ENCODE results near the gene BICC1. TPM values are rescaled to one million over a fixed set of nuclear protein-coding genes. Genes with fewer than 3 reads are reported as not detected.

Gene BICC1
- polyA plus RNA-seq, 3 donors: 0.02 to 0.24 (median 0.14) TPM

DNA sequence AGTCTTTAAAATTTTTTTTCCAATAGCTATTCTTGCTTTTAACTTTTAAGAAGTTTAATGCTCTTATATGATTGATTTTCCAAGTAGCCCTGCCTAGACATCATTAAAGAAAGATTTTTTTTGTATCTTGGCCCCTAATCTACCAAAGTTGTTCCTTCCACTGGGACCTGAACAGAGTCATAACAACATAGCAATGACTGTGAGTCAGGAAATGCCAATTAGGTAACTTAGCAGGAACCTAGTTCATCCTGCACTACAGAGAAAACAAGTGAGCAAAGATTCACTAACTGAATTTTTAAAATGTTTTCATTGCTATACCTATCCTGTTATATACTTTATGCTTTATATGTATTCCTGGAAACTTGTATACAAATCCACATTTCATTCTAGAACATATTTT lies 284.7 kb downstream of the BICC1 start:
- TF ChIP-seq, protein P1, sequence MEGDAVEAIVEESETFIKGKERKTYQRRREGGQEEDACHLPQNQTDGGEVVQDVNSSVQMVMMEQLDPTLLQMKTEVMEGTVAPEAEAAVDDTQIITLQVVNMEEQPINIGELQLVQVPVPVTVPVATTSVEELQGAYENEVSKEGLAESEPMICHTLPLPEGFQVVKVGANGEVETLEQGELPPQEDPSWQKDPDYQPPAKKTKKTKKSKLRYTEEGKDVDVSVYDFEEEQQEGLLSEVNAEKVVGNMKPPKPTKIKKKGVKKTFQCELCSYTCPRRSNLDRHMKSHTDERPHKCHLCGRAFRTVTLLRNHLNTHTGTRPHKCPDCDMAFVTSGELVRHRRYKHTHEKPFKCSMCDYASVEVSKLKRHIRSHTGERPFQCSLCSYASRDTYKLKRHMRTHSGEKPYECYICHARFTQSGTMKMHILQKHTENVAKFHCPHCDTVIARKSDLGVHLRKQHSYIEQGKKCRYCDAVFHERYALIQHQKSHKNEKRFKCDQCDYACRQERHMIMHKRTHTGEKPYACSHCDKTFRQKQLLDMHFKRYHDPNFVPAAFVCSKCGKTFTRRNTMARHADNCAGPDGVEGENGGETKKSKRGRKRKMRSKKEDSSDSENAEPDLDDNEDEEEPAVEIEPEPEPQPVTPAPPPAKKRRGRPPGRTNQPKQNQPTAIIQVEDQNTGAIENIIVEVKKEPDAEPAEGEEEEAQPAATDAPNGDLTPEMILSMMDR (IDR thresholded peaks at IDR 0.05): no peak
- no peaks in the 10 kb centered on the region for H3K4me1 ChIP-seq (ENCODE audit: control insufficient read depth in 1 of 2, insufficient read depth in 2 of 2, low read length in 2 of 2)
- DNase-seq: no peak
- no peak overlapping the region for H3K4me3 Mint-ChIP-seq
- H2AFZ ChIP-seq (ENCODE audit: insufficient read depth, low read depth, low read length, poor library complexity, severe bottlenecking): no peak overlapping the region
- H3K4me2 ChIP-seq (replicated peaks; ENCODE audit: extremely low read depth, low read length, poor library complexity, severe bottlenecking): no peak overlapping the region
- H3K4me3 ChIP-seq (replicated peaks in 1 of 3; ENCODE audit: low read depth in 2 of 3, low read length in 3 of 3): no peak overlapping the region
- no peaks in the 10 kb centered on the region for H3K79me2 ChIP-seq (ENCODE audit: insufficient read depth, low read length)
- H4K20me1 ChIP-seq (ENCODE audit: insufficient read depth, low read length): no peaks in the 10 kb centered on the region
- H3K9me3 ChIP-seq (replicated peaks in 1 of 2; ENCODE audit: control insufficient read depth in 1 of 2, insufficient read depth in 1 of 2, low read length in 2 of 2): no peaks in the 10 kb centered on the region
- no peak overlapping the region for H3K27ac ChIP-seq (ENCODE audit: low read depth in 1 of 2, low read length in 2 of 2)
- H3K27me3 ChIP-seq (ENCODE audit: control insufficient read depth in 2 of 2, insufficient read depth in 2 of 2, low read length in 2 of 2): no peaks in the 10 kb centered on the region
- H3K36me3 ChIP-seq (replicated peaks in 1 of 2; ENCODE audit: control insufficient read depth in 1 of 2, insufficient read depth in 2 of 2, low read length in 2 of 2): no peaks in the 10 kb centered on the region
- no peak overlapping the region for H3K9ac ChIP-seq (ENCODE audit: insufficient read depth, low read length, poor library complexity, severe bottlenecking)
- no peaks in the 10 kb centered on the region for H3K4me1 Mint-ChIP-seq
- peaks cover 0 to 5% of the 10 kb centered on the region in 2 donors for H3K36me3 Mint-ChIP-seq
- peaks cover 0 to 1% (median 0%) of the 10 kb centered on the region in 7 donors for H3K9me3 Mint-ChIP-seq
- intact Hi-C loops (cut with micrococcal nuclease): no loop called here
- no peak overlapping the region for H3K27ac Mint-ChIP-seq
- peaks cover 0 to 2% (median 0%) of the 10 kb centered on the region in 3 donors for H3K27me3 Mint-ChIP-seq (ENCODE audit: low read depth in 3 of 3)

DNA sequence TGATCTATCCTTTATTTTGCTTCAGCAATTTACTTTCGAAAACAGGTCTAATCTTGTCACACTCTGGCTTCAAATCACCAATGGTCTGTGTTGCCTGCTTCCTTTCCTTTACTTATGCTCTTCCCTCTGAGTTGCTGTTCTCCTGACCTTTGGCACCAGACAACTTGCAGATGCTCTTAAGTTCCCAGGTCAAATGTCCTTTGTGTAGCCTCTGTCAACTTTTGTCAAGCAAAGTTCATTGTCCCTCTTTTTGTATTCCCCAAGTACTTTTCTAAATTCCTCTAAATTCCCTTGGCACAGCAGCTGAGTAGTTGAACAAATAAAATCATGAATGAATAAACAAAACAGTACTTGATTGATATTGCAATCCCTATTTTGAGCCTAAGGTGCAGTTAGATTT lies 289.4 kb downstream of the BICC1 start:
- no peak overlapping the region for H3K4me3 ChIP-seq (replicated peaks in 1 of 3; ENCODE audit: low read depth in 2 of 3, low read length in 3 of 3)
- H3K9ac ChIP-seq (ENCODE audit: insufficient read depth, low read length, poor library complexity, severe bottlenecking): no peak overlapping the region
- intact Hi-C loops (cut with micrococcal nuclease): no loop called here
- no peak overlapping the region for H3K4me3 Mint-ChIP-seq
- no peaks in the 10 kb centered on the region for H3K9me3 ChIP-seq (replicated peaks in 1 of 2; ENCODE audit: control insufficient read depth in 1 of 2, insufficient read depth in 1 of 2, low read length in 2 of 2)
- no peaks in the 10 kb centered on the region for H3K27me3 ChIP-seq (ENCODE audit: control insufficient read depth in 2 of 2, insufficient read depth in 2 of 2, low read length in 2 of 2)
- no peaks in the 10 kb centered on the region for H3K79me2 ChIP-seq (ENCODE audit: insufficient read depth, low read length)
- no peaks in the 10 kb centered on the region for H3K9me3 Mint-ChIP-seq
- no peak overlapping the region for H2AFZ ChIP-seq (ENCODE audit: insufficient read depth, low read depth, low read length, poor library complexity, severe bottlenecking)
- TF ChIP-seq, protein P1 (IDR thresholded peaks at IDR 0.05): no peak
- DNase-seq: no peak
- no peak overlapping the region for H3K27ac ChIP-seq (ENCODE audit: low read depth in 1 of 2, low read length in 2 of 2)
- no peaks in the 10 kb centered on the region for H3K4me1 Mint-ChIP-seq
- H3K4me2 ChIP-seq (replicated peaks; ENCODE audit: extremely low read depth, low read length, poor library complexity, severe bottlenecking): no peak overlapping the region
- peaks cover 0 to 2% (median 0%) of the 10 kb centered on the region in 3 donors for H3K27me3 Mint-ChIP-seq (ENCODE audit: low read depth in 3 of 3)
- H3K4me1 ChIP-seq (ENCODE audit: control insufficient read depth in 1 of 2, insufficient read depth in 2 of 2, low read length in 2 of 2): no peaks in the 10 kb centered on the region
- no peaks in the 10 kb centered on the region for H4K20me1 ChIP-seq (ENCODE audit: insufficient read depth, low read length)
- no peak overlapping the region for H3K27ac Mint-ChIP-seq
- 100% methylated on average over 1 of the region's 1 CpG for WGBS (ENCODE audit: insufficient coverage)
- no peaks in the 10 kb centered on the region for H3K36me3 ChIP-seq (replicated peaks in 1 of 2; ENCODE audit: control insufficient read depth in 1 of 2, insufficient read depth in 2 of 2, low read length in 2 of 2)
- peaks cover 0 to 5% of the 10 kb centered on the region in 2 donors for H3K36me3 Mint-ChIP-seq
